GM12891 (cell line): ENCODE measurements around the gene MAP3K9.
A peak's percentile ranks its signal among the peaks of the same experiment; 100 is the strongest.

Experiments
- DNase-seq: peaks from one replicate; pipeline ENCODE4 v3.0.0; 2011; ENCODE audit warnings: low spot score; ENCODE audit not compliant: insufficient read length
- FAIRE-seq: peaks from 2 replicates; lab custom pipeline; 2011; peaks lifted over from hg19 to GRCh38; lab: Jason Lieb, UNC
- PAX5 ChIP-seq: IDR thresholded peaks from 2 replicates; pipeline ENCODE4 v1.6.1; 2011; ENCODE audit warnings: low read length, moderate library complexity, mild to moderate bottlenecking; ENCODE audit not compliant: insufficient read depth, severe bottlenecking
- POLR2A ChIP-seq: IDR thresholded peaks from 2 replicates; pipeline ENCODE4 v1.6.1; 2011; ENCODE audit warnings: low read depth, low read length, control low read depth
- POLR2AphosphoS5 ChIP-seq: IDR thresholded peaks from 2 replicates; pipeline ENCODE4 v1.6.1; 2011; ENCODE audit warnings: low read depth, low read length, control low read depth
- POU2F2 ChIP-seq: IDR thresholded peaks from 2 replicates; pipeline ENCODE4 v1.6.1; 2011; ENCODE audit warnings: low read depth, mild to moderate bottlenecking, control low read depth, low read length, moderate library complexity
- SPI1 ChIP-seq: IDR thresholded peaks from 2 replicates; pipeline ENCODE4 v1.6.1; 2011; ENCODE audit warnings: low read depth, low read length, control low read depth
- TAF1 ChIP-seq: IDR thresholded peaks from 2 replicates; pipeline ENCODE4 v1.6.1; 2011; ENCODE audit warnings: low read depth, low read length, control low read depth

Gene MAP3K9

DNA sequence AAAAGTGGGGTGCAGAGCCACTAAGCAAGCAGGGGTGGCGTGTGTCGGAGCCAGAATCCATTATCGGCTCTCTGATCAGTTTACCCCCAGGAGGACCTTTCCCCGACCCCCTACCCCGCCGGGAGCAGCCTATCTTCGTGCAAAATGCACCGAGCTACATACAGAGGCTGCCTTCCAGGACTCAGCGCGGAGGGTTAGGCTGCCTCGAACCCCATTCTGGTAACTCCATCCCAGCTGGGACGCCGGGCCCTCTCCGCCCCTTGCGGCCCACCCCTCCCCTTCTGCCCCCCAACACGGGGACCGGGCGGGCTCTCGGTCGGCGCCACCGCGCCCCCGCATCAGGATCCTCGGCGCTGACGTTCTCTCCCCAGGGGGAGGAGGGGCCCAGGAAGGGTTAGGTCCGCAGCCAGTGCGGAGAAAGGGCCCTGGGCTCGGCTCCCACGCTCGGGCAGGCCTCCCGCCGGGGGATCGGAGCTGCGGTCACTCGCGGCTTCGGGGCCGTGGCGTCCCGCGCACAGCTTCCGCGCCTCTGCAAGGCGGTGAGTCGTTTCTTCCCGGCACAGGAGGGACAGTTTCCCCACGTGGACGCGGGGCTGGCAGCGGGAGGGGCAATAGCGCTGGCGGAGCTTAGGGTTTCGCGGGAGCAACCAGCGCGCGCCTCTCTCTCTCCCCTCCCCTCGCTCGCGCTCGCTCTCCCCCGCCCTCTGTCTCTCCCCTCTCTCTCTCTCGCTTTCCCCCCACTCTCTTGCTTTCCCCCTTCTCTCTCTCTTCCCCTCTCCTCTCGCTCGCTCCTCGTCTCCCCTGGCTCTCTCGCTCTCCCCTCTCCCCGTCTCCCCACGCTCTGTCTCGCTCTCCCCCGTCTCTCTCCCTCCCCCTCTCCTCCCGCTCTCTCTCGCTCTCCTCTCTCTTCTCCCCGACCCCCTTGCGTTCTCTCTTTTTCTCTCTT is 12.5 kb upstream of the MAP3K9 start:
- DNase-seq = peak; percentile 56
- peak; percentile 86 for FAIRE-seq
- TF ChIP-seq POU2F2 = no peak

DNA sequence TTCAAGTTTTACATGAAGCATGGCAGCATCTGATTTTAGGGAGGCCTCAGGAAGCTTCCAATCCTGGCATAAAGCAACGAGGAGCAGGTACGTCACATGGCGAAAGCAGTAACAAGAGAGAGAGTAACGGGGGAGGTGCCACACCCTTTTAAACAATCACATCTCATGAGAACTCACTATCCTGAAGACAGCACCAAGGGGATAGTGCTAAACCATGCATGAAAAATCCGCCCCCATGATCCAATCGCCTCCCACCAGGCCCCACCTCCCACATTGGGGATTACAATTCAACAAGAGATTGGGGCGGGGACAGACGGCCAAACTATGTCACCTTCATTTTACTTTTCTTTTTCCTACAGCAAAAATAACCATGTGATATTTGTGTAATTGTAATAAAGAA is 7.2 kb upstream of the MAP3K9 start:
- DNase-seq (no peak), FAIRE-seq (no peak)
- no peak for TF ChIP-seq POLR2AphosphoS5
- no peak for TF ChIP-seq POU2F2
- no peak for TF ChIP-seq TAF1
- TF ChIP-seq POLR2A = no peak
- TF ChIP-seq SPI1 = no peak
- TF ChIP-seq PAX5 = no peak

GRCh38 chr14:70814466-70814865 is 5.2 kb upstream of the MAP3K9 start:
- TF ChIP-seq SPI1 (peak; percentile 32; the same call in 1 of the 2 replicates), TAF1 (no peak), PAX5 (no peak), POLR2A (no peak), POU2F2 (peak; percentile 74; the same call in 1 of the 2 replicates)
- DNase-seq (no peak), FAIRE-seq (peak; percentile 82)

- TF ChIP-seq PAX5 (no peak), POLR2A (no peak), TAF1 (no peak), POLR2AphosphoS5 (no peak), SPI1 (no peak), POU2F2 (no peak)
- DNase-seq (no peak), FAIRE-seq (peak; percentile 31)
Measured at GRCh38 chr14:70812124-70812818, 3.0 kb upstream of the MAP3K9 start.

DNA sequence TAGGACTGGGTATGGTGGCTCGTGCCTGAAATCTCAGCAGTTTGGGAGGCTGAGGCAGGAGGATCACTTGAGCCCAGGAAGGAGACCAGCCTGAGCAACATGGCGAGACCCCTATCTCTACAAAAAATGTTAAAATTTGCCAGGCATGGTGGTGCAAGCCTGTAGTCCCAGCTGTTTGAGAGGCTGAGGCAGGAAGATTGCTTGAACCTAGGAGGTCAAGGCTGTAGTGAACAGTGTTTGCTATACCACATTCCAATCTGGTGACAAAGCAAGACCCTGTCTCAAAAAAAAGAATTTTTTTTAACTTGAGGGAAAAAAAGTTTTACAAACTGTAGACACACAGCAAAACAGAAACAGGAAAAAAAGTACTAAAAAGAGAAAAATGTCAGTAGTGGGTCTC is 2.3 kb upstream of the MAP3K9 start:
- no peak for FAIRE-seq
- DNase-seq = no peak
- no peak for TF ChIP-seq PAX5
- TF ChIP-seq POLR2AphosphoS5 = no peak
- no peak for TF ChIP-seq POLR2A
- no peak for TF ChIP-seq POU2F2
- TF ChIP-seq TAF1 = no peak
- TF ChIP-seq SPI1 = no peak

DNA sequence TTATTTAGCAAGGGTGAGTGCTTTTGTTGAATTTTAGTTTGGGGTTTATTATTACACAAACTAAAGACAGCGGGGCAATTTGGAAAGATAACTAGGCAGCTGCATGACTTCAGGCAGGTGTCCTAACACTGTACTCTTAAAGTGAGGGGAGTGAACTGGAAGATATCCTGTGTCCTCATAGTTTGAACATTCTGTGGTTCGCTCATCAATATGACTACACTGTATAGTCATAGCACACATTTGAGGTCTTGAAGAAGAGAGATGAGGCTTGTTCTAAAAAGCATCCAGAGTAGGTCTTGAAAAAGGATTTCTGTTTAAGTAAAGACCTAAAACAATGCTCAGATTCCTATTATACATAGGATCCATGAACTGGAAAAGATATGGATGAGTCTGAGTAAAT is 1.7 kb upstream of the MAP3K9 start:
- no peak for TF ChIP-seq POLR2AphosphoS5
- no peak for TF ChIP-seq PAX5
- no peak for TF ChIP-seq POLR2A
- no peak for TF ChIP-seq SPI1
- TF ChIP-seq POU2F2 = no peak
- no peak for TF ChIP-seq TAF1
- DNase-seq (no peak), FAIRE-seq (peak; percentile 78)

DNA sequence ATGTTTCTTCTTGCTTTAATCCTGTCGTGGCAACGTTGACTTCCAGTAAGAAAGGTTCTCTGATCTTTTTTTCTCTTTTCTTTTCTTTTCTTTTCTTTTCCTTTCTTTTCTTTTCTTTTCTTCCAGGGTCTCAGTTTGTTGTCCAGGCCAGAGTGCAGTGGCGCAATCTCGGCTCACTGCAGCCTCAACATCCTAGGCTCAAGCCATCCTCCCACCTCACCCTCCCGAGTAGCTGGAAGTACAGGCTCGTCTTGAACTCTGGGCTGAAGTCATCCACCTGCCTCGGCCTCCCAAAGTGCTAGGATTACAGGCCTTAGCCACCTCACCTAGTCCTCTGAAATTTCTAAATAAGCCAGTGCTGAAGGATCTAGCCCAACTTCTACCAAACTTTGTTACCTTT is 1.3 kb upstream of the MAP3K9 start:
- no peak for TF ChIP-seq POU2F2
- no peak for TF ChIP-seq SPI1
- no peak for TF ChIP-seq POLR2AphosphoS5
- TF ChIP-seq POLR2A = no peak
- no peak for TF ChIP-seq PAX5
- no peak for TF ChIP-seq TAF1
- FAIRE-seq = no peak
- no peak for DNase-seq

DNA sequence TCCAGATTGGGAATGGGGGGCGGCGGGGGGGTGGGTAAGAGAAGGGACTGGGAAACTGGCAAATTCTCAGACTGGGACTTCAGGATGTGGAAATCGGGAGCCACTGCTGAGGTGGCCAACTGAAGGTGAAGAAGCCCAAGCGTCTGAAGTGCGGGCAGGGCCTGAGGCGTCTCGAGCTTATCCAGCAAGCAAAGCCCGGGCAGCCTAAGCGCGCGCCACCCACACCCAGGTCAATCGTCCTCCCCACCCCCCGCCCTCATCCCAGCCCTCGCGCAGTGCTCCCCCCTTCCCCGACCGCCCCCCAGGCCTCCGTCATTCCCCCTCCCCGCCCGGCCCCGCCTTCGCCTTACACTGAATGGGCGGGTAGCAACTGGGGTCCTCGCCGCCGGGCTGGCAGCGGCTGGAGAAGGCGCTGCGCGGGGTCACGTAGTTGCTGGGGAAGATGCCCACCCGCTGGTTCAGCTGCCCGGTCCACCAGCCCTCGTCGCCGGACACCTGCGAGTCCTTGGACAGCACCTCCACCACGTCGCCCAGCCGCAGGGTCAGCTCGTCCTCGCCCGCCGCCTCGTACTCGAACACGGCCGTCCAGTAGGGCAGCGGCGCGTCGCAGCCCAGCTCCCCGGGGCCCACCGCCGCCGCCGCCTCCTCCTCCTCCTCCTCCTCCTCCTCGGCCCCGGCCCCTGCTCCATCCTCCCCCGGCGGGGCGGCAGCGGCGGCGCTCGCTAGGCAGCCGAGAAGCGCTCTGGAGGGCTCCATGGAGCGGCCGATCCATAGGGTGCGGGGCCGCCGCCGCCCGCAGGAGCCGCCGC is 693 bp downstream of the MAP3K9 start:
- FAIRE-seq (peak; percentile 71), DNase-seq (no peak)
- TF ChIP-seq POLR2A = no peak
- TF ChIP-seq SPI1 = no peak

DNA sequence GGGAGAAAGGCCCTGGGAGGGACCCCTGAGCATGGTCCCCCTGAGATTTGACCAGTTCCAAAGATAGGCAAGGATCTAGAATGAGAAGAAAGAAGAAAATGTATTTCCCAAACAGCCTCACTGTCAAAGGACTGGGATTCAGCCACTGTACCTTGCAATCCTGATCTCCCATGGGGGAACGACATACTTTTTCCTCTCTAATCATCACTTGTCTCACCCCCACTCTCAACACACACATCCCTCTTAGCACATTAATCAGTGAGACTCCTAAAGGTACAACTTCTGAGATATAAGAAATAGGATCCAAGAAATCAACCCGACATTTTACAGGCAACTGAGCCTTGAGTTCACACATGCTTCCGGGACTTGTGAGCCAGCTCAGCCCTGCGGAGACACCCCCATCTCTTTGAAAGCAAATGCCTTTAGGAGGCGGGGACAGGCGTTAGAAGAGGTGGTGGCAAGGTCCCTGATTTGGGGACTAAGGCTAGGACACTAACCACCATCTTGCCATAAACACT is 1.4 kb downstream of the MAP3K9 start:
- TF ChIP-seq POU2F2 = no peak
- no peak for TF ChIP-seq TAF1
- no peak for TF ChIP-seq POLR2AphosphoS5
- no peak for TF ChIP-seq POLR2A
- no peak for TF ChIP-seq PAX5
- no peak for TF ChIP-seq SPI1
- DNase-seq (no peak), FAIRE-seq (peak; percentile 91)
